Measurements from ENCODE around the gene ACBD4.

The ACBD4 gene

GRCh38 chr17:45189009-45189408 is 53.5 kb downstream of the ACBD4 start:
- no peak for DNase-seq (ENCODE audit: low spot score)

DNA sequence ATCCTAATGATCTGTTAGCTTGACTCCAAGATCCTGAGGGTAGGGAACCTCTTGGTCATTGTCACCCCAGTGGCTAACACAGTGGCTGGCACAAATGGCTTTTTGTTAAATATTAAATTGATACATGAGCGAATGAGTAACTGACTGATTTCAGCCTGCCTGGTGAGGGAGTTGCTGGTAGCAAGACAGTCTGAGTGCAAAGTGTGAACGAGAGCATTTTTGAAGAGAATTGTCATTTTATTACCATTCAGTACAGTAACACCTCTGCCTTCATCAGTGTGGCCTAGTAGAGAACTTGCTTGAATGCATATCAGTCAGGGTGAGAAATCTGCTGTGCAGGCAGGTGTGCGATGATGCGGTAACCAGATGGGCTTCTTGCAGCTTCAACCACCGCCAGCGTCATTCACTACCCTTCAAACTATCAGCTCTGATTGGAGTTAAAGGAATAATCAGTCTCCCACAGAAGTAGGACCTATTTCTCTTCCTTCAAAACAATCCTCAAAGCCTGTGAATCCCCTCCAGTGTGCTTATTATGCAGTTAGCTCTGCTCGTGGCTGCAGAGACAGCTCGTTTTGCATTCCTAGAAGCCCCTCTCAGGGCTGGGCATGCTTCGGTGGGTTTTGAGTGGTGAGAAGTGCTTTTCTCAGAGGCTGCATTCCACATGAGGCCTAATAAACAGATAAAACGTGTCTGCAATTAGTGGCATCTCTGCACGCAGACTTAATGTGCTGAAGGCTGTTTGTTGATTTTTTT is 55.2 kb downstream of the ACBD4 start:
- DNase-seq (ENCODE audit: low spot score) = no peak

Small RNA genes lying within 50 kb of the gene (small RNA-seq; reads per million reads assigned to genes)
- 0 reads per million in 2 experiments for gene MIR6784
